ENCODE data around the gene PALM3. TPM values are rescaled to one million over a fixed set of nuclear protein-coding genes. Genes with fewer than 3 reads are reported as not detected.
A peak's percentile ranks its signal among the peaks of the same experiment; 100 is the strongest.

PALM3 gene
- total RNA-seq, 1 donor from 2014 or later, result not detected

DNA sequence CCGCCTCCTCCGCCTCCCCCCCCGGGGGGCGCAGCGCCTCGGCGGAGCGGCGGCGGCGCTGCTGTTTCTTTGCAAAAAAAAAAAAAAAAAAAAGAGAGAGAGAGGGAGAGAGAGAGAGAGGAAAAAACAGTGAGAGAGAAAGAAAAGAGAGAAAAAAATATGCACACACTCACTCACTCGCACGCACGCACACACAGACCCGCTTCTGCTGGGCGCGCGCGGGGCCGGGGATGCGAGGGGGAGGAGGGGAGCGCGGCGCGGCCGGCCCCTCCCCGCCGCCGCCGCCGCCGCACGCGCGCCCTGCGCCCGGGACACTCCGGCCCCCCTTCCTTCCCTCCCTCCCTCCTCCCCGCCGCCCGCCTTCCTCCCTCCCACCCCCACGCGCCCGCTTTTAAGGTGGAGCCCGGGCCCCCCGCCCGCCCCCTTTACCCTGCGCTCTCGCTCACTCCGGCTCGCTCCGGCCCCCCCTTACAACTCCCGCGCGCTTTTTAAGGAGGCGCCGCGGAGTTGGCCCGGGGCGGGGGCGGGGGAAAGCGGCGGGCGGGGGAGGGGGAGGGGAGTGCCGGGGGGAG, 28.7 kb upstream of the PALM3 start, which contains the start of gene SAMD1:
Gene SAMD1, minus strand, starts transcription at position 243 of the 572 bp plus-strand sequence.
- intact Hi-C loops (cut with DNase I), result no loop called here
- ATAC-seq (ENCODE audit: poor library complexity) (peak; percentile 65), DNase-seq (peak; percentile 95)

- peak; percentile 8 for ATAC-seq (ENCODE audit: poor library complexity)
- intact Hi-C loops (cut with DNase I), result no loop called here
- DNase-seq, result peak; percentile 76
Observed at GRCh38 chr19:14089662-14090508, 28.0 kb upstream of the PALM3 start.

GRCh38 chr19:14089412-14089661, 27.5 kb upstream of the PALM3 start:
- intact Hi-C loops (cut with DNase I), result no loop called here
- no peak for ATAC-seq (ENCODE audit: poor library complexity)
- no peak for DNase-seq

- ATAC-seq (ENCODE audit: poor library complexity) (no peak), DNase-seq (no peak)
- intact Hi-C loops (cut with DNase I), result no loop called here
Observed at GRCh38 chr19:14088634-14089411, 26.9 kb upstream of the PALM3 start.

GRCh38 chr19:14086098-14086497, 24.2 kb upstream of the PALM3 start:
- DNase-seq, result no peak
- no peak for ATAC-seq (ENCODE audit: poor library complexity)
- intact Hi-C loops (cut with DNase I), result no loop called here

- ATAC-seq (ENCODE audit: poor library complexity) (no peak), DNase-seq (no peak)
- intact Hi-C loops (cut with DNase I), result no loop called here
Observed at GRCh38 chr19:14085309-14085995, 23.6 kb upstream of the PALM3 start, which contains the start of gene C19orf67. Gene C19orf67 (minus strand): TSS chr19:14085783. CDS start chr19:14085627, 156 bp downstream.

GRCh38 chr19:14082675-14082960, 20.7 kb upstream of the PALM3 start:
- ATAC-seq (ENCODE audit: poor library complexity) (no peak), DNase-seq (no peak)
- intact Hi-C loops (cut with DNase I), result no loop called here

GRCh38 chr19:14081797-14082674, 20.2 kb upstream of the PALM3 start:
- intact Hi-C loops (cut with DNase I), result no loop called here
- DNase-seq (no peak), ATAC-seq (ENCODE audit: poor library complexity) (no peak)

DNA sequence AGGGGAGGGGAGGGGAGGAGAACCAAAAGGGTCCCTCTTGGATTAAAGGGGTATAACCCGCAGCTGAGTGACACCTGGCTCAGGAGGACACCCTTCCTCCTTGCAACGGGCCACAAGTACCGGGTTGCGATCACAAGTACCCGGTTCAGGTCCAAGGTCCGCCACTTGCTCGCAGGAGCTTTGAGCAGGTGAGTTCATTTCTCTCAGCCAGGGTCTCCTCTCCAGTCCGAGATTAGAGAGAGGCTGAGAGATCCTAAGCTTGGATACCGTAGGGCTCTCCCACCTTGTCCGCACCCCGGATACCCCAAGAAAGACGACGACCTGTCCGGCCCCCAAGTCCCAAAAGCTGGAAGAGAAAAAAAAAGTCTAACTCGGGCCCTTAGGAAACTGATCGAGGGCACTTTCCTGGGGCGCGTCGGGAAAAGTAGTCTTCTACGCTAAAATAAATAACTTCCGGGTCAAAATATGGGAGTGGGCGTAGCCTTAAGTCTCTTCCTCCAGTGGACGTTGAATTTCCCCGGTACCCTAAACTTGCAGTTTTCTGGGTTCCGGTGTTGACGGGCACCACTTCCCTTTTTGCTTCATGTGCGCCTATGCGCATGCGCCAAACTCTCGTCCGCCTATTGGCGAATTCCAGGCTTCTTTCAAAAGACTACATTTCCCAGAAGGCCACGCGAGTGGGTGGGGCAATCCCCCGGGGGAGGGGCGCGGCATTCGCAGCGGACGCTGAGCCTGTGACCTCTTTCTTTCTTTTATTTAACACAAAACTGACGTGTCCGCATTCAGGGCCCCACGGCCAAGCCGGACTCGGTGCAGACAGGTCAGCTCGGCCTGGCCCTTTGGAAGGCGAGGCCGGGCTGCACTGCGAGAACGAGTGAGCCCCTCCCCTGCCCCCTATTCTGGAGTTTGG, 19.3 kb upstream of the PALM3 start:
- DNase-seq (peak; percentile 99), ATAC-seq (ENCODE audit: poor library complexity) (peak; percentile 95)
- intact Hi-C loops (cut with DNase I), result no loop called here

DNA sequence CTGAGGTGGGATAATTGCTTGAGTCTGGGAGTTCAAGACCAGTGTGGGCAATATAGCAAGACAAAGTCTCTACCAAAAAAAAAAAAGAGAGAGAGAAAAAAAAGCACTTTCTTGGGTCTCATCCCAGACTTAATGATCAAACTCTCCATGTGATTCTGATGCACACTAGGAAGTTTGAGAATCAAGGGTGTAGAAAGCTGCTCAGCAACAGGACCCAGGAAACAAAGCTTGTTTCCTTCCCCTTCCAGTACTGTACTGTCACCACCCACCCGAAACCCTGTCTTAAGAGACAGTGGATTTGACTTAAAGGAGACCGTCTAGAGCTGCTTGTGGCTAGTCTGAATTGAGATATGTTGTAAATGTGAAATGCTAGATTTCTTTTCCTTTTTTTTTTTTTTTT, 16.5 kb upstream of the PALM3 start:
- ATAC-seq (ENCODE audit: poor library complexity) (no peak), DNase-seq (no peak)
- intact Hi-C loops (cut with DNase I), result loop anchor here (10.0 kb wide), 1 partner anchor 56 kb away; the partner anchor contains the start of gene ASF1B

DNA sequence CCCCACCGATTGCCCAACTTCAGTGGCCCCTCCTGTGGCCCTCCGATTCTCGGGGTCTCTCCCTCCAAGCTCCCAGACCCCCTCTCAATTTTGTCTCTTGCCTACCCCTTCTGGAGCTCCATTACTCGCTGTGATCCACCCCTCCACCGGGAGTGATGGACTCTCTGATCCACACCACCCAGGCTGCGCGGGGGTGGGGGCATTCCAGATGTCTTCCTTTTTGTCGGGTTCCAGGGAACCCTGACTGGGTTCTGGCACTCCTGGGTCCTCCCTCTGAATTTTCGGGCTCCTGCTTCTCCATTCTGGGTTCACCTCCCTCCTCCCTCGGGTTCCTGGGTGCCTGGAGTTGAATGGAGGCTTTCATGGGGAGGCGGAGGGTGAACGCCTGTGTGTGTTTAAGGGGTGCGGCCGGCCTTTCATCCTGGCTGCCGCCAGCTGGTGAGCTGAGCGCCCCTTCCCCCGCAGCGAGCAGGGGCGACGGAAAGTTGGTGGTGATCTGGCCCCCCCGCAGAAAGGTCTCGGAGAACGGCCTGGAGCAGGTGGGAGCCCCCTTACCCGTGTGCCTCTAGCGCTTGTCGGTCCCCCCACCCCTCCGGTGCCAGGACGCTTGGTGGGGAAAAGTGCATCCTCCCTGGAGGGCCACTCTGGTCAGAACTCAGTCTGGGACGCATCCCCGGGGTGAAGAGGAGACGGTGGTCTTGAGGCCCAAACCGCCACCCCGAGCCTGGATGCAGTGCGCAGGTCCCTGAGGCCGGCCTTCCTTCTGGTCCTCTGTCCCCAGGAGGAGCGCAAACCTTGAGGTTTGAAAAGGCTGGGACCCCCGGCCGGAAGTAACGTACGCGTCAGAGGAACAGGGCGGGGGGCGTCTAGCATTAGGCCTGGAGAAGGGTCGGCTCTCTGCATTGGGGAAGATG, 12.3 kb upstream of the PALM3 start:
- intact Hi-C loops (cut with DNase I), result loop anchor here (5.0 to 10.0 kb wide), 2 partner anchors 61 to 192 kb away; partner anchors contain the start of gene ASF1B
- peak; percentile 3 for ATAC-seq (ENCODE audit: poor library complexity)
- DNase-seq, result peak; percentile 50

DNA sequence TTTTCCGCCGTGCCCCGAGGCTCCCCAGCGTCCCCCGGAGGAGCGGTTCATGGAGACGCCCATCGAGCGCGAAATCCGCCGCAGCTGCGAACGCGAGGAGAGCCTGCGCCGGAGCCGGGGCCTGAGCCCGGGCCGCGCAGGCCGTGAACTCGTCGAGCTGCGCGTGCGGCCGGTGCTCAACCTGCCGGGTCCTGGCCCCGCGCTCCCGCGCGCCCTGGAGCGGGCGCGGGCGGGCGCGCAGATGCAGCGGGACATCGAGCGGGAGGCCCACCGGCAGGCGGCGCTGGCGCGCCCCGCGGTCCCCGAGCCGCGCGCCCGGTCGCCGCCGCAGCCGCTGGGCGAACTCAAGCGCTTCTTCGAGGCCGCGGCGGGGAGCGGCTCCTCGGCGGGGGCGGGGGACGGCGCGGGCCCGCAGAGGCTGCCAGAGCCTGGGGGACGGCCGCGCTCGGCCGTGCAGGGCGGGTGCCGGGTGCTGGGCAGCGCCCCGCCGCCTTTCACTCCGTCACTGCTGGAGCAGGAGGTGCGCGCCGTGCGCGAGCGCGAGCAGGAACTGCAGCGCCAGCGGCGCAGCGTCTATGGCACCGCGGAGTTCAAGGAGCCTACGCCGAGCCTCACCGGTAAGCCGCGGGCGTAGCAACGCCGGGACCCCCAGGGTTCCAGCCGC, 11.5 kb upstream of the PALM3 start:
- ATAC-seq (ENCODE audit: poor library complexity) (peak; percentile 38), DNase-seq (peak; percentile 87)
- intact Hi-C loops (cut with DNase I), result loop anchor here (5.0 to 10.0 kb wide), 2 partner anchors 61 to 191 kb away; partner anchors contain the start of gene ASF1B

DNA sequence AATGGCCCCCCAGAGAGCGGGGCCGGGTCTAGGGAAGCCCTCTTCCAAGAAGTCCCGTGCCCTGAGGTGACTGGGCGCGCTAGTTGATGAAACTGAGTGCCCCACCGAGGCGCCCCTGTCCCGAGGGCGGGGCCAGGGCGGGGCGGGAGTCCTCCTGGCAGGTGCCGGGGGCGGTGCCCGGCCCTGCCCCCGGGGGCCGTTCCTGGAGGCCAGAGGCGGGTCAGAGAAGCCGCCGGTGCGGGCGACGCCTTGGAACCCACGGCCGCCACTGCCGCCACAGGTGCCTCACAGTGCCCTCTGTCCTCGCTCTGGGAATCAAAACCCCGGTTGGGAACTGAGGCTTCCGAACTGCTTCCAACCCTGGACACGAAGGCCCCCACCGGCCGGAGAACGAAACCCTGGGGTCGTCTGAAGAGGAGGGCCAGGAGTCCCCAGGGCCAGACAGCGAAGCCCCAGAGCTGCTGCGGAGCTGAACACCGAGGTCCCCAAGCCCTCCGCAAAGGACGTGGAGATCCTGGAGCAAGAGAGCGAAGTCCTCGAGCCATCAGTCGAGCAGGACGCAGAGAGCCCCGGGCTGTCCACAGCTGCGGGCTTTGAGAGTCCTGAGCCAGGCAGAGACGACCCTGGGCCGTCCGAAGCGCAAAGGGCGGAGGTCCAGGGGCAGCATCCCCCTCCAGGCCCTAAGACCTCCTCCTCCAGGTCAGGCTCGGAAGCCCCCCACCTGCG, 10.8 kb upstream of the PALM3 start, which contains the start of gene MISP3:
Gene MISP3, plus strand, starts transcription at position 252 of the 726 bp plus-strand sequence. CDS start 524 bp downstream, outside the sequence.
- intact Hi-C loops (cut with DNase I), result loop anchor here (5.0 to 10.0 kb wide), 2 partner anchors 62 to 190 kb away; partner anchors contain the start of gene ASF1B
- peak; percentile 72 for DNase-seq
- peak; percentile 54 for ATAC-seq (ENCODE audit: poor library complexity)

GRCh38 chr19:14070268-14071050, 8.6 kb upstream of the PALM3 start:
- ATAC-seq (ENCODE audit: poor library complexity) (no peak), DNase-seq (peak; percentile 61)
- intact Hi-C loops (cut with DNase I), result loop anchor here (5.0 to 10.0 kb wide), 2 partner anchors 64 to 188 kb away; partner anchors contain the start of gene ASF1B
